Upper lobe of left lung (tissue), 6 donors: ENCODE data around the gene ROGDI. TPM values are rescaled to one million over a fixed set of nuclear protein-coding genes. Genes with fewer than 3 reads are reported as not detected.
A peak's percentile ranks its signal among the peaks of the same experiment; 100 is the strongest.

ENCODE experiments used
- ATAC-seq, 2 donors: fragments of 200-7000 bp; cut with Tn5 transposase; one replicate each; pipeline ENCODE4 v1.9.1; 2022; ENCODE audit warnings: mild to moderate bottlenecking in 2 of 2, moderate library complexity in 2 of 2; ENCODE audit not compliant: low FRiP score in 2 of 2
- DNase-seq, 2 donors: peaks; one replicate each; pipeline ENCODE4 v3.0.0-alpha.2; 2019 to 2020
- H3K27ac ChIP-seq, 4 donors: fragments of 200-600 bp; sonication (generic); one replicate each; pipeline ENCODE4 v1.5.1; 2016 to 2019
- H3K27me3 ChIP-seq, 4 donors: fragments of 200-600 bp; sonication (generic); one replicate each; pipeline ENCODE4 v1.5.1; 2017 to 2019
- H3K36me3 ChIP-seq, 4 donors: fragments of 200-600 bp; sonication (generic); one replicate each; pipeline ENCODE4 v1.5.1; 2016 to 2019
- H3K4me1 ChIP-seq, 4 donors: fragments of 200-600 bp; sonication (generic); one replicate each; pipeline ENCODE4 v1.5.1; 2018 to 2019
- H3K4me3 ChIP-seq, 4 donors: fragments of 200-600 bp; sonication (generic); one replicate each; pipeline ENCODE4 v1.5.1; 2017 to 2019; ENCODE audit warnings: mild to moderate bottlenecking in 2 of 4, moderate library complexity in 1 of 4
- H3K9me3 ChIP-seq, 4 donors: fragments of 200-600 bp; sonication (generic); one replicate each; pipeline ENCODE4 v1.5.1; 2018 to 2019
- CTCF ChIP-seq, 6 experiments: fragments of 450-650 bp in 4 of 6; fragments of 200-600 bp in 2 of 6; sonication (generic) in 2 of 6; IDR thresholded peaks; one replicate each; pipeline ENCODE4 v1.5.1; 2016 to 2019; ENCODE audit warnings: antibody characterized with exemption in 6 of 6
- EP300 ChIP-seq, 4 donors: sonication (generic); formaldehyde crosslinking; IDR thresholded peaks; one replicate each; pipeline ENCODE4 v1.5.1; 2017; ENCODE audit warnings: antibody characterized with exemption in 4 of 4, control low read depth in 2 of 4
- POLR2A ChIP-seq, 4 donors: fragments of 450-650 bp; IDR thresholded peaks; one replicate each; pipeline ENCODE4 v1.5.1; 2016 to 2017; ENCODE audit warnings: antibody characterized with exemption in 4 of 4, mild to moderate bottlenecking in 2 of 4
- POLR2AphosphoS5 ChIP-seq, 2 donors: sonication (generic); formaldehyde crosslinking; IDR thresholded peaks; one replicate each; pipeline ENCODE4 v1.5.1; 2017; ENCODE audit warnings: antibody characterized with exemption in 2 of 2
- WGBS, 2 donors: methylation state at CpG; one replicate each; pipeline ENCODE4 v1.1.5; 2017 to 2018; 5-methylcytosine and 5-hydroxymethylcytosine counted together
- total RNA-seq, 6 donors: library from RNA; depleted of rRNA in 4 of 6; stranded (reverse); fragments of >200 nt in 4 of 6; gene quantifications; one replicate each; pipeline versions ENCODE4 v1.1.0 to v1.2.1, GENCODE V29; 2016 to 2021
- donor health status: DM: no; HTN: no; CAD: no; lungs with moderate emphysema.
- donor health status: DM: no; HTN: yes; CAD: no; lungs with severe emphysema.

The ROGDI gene
- total RNA-seq, 6 donors from 2014 or later = 19.2 to 59.7 (median 33.1) TPM

- 0 to 3% methylated on average over 8 to 20 of the region's 27 CpGs for WGBS, 2 donors
- Histone ChIP-seq H3K27ac (peak overlapping the region; percentile 94 to 99 (median 98)), H3K27me3 (no peaks in the 10 kb centered on the region), H3K36me3 (peaks cover 21 to 38% (median 32%) of the 10 kb centered on the region in 4 donors), H3K9me3 (no peaks in the 10 kb centered on the region), H3K4me1 (peaks cover 44 to 54% (median 47%) of the 10 kb centered on the region in 4 donors), H3K4me3 (peak overlapping the region; percentile 65 to 100 (median 92))
- TF ChIP-seq CTCF (IDR thresholded peaks at IDR 0.05) = no peak
- TF ChIP-seq POLR2A (IDR thresholded peaks at IDR 0.05) = peak in 1 of 4 donors; percentile 47
- TF ChIP-seq EP300 (IDR thresholded peaks at IDR 0.05) = no peak
- TF ChIP-seq POLR2AphosphoS5 (IDR thresholded peaks at IDR 0.05) = peak in 1 of 2 donors; percentile 59
- DNase-seq = peak in 1 of 2 donors; percentile 82
- ATAC-seq = peak; percentile 50 to 75
Observed at GRCh38 chr16:4846503-4846900, 44.1 kb upstream of the ROGDI start.

- peaks cover 37 to 90% (median 78%) of the 10 kb centered on the region in 4 donors for H3K36me3 ChIP-seq
- no peak for ATAC-seq
- H3K4me3 ChIP-seq = no peak overlapping the region
- 76 to 78% methylated on average over 5 of the region's 5 CpGs for WGBS, 2 donors
- H3K27me3 ChIP-seq = no peaks in the 10 kb centered on the region
- TF ChIP-seq EP300 (IDR thresholded peaks at IDR 0.05) (no peak), POLR2AphosphoS5 (IDR thresholded peaks at IDR 0.05) (no peak), POLR2A (IDR thresholded peaks at IDR 0.05) (no peak), CTCF (IDR thresholded peaks at IDR 0.05) (no peak)
- no peak overlapping the region for H3K27ac ChIP-seq
- H3K9me3 ChIP-seq = no peaks in the 10 kb centered on the region
- H3K4me1 ChIP-seq = peaks cover 10 to 15% (median 13%) of the 10 kb centered on the region in 4 donors
- no peak for DNase-seq
Observed at GRCh38 chr16:4840984-4841383, 38.6 kb upstream of the ROGDI start.

GRCh38 chr16:4839942-4840341 is 37.5 kb upstream of the ROGDI start:
- H3K27me3 ChIP-seq = no peaks in the 10 kb centered on the region
- ATAC-seq = no peak
- no peak for DNase-seq
- no peaks in the 10 kb centered on the region for H3K9me3 ChIP-seq
- H3K4me1 ChIP-seq = peaks cover under 1 to 5% (median 3%) of the 10 kb centered on the region in 4 donors
- no peak overlapping the region for H3K4me3 ChIP-seq
- 88 to 93% methylated on average over 5 of the region's 5 CpGs for WGBS, 2 donors
- no peak overlapping the region for H3K27ac ChIP-seq
- TF ChIP-seq POLR2A (IDR thresholded peaks at IDR 0.05) (no peak), POLR2AphosphoS5 (IDR thresholded peaks at IDR 0.05) (no peak), EP300 (IDR thresholded peaks at IDR 0.05) (no peak), CTCF (IDR thresholded peaks at IDR 0.05) (no peak)
- H3K36me3 ChIP-seq = peaks cover 38 to 98% (median 76%) of the 10 kb centered on the region in 4 donors

GRCh38 chr16:4837733-4838501 is 35.5 kb upstream of the ROGDI start:
- Histone ChIP-seq H3K36me3 (peaks cover 20 to 97% (median 70%) of the 10 kb centered on the region in 4 donors), H3K9me3 (no peaks in the 10 kb centered on the region), H3K27ac (no peak overlapping the region), H3K27me3 (no peaks in the 10 kb centered on the region), H3K4me1 (no peaks in the 10 kb centered on the region), H3K4me3 (no peak overlapping the region)
- TF ChIP-seq POLR2AphosphoS5 (IDR thresholded peaks at IDR 0.05) = no peak
- no peak for TF ChIP-seq EP300 (IDR thresholded peaks at IDR 0.05)
- no peak for TF ChIP-seq POLR2A (IDR thresholded peaks at IDR 0.05)
- no peak for TF ChIP-seq CTCF (IDR thresholded peaks at IDR 0.05)
- ATAC-seq = no peak
- 85 to 92% methylated on average over 13 of the region's 13 CpGs for WGBS, 2 donors
- no peak for DNase-seq
